Measurements from ENCODE around the gene GGT6.

The GGT6 gene

GRCh38 chr17:4529533-4530152 lies 30.7 kb downstream of the GGT6 start:
- no peaks in the 10 kb centered on the region for H3K27me3 ChIP-seq
- no peak overlapping the region for H3K9ac ChIP-seq
- H3K9me3 ChIP-seq, result no peaks in the 10 kb centered on the region
- H3K27ac ChIP-seq, result 0 out of 2 replicates have a peak overlapping the region, but pooled peaks have one; percentile 2
- peaks cover 70% of the 10 kb centered on the region for H3K4me1 ChIP-seq
- peaks cover 17% of the 10 kb centered on the region; the same call in 1 of the 2 replicates for H3K36me3 ChIP-seq
- H4K20me1 ChIP-seq, result peaks cover 12% of the 10 kb centered on the region; the same call in 1 of the 2 replicates
- H3K4me3 ChIP-seq, result no peak overlapping the region
- no peak for TF ChIP-seq Cebpa-rat (IDR thresholded peaks at IDR 0.05)
- peak overlapping the region; percentile 34 for H3K4me2 ChIP-seq

GRCh38 chr17:4527566-4528125 lies 32.7 kb downstream of the GGT6 start:
- 0 out of 2 replicates have a peak, but pooled peaks cover under 1% of the 10 kb centered on the region for H4K20me1 ChIP-seq
- peaks cover 11% of the 10 kb centered on the region; the same call in 1 of the 2 replicates for H3K36me3 ChIP-seq
- H3K9ac ChIP-seq, result no peak overlapping the region
- no peak overlapping the region for H3K4me2 ChIP-seq
- TF ChIP-seq Cebpa-rat (IDR thresholded peaks at IDR 0.05), result no peak
- no peaks in the 10 kb centered on the region for H3K27me3 ChIP-seq
- peaks cover 71% of the 10 kb centered on the region for H3K4me1 ChIP-seq
- no peak overlapping the region for H3K4me3 ChIP-seq
- H3K9me3 ChIP-seq, result no peaks in the 10 kb centered on the region
- H3K27ac ChIP-seq, result no peak overlapping the region

- Histone ChIP-seq H3K36me3 (peaks cover 7% of the 10 kb centered on the region; the same call in 1 of the 2 replicates), H3K27me3 (no peaks in the 10 kb centered on the region), H3K4me2 (no peak overlapping the region), H3K4me3 (no peak overlapping the region), H3K9ac (no peak overlapping the region), H3K9me3 (no peaks in the 10 kb centered on the region), H4K20me1 (no peaks in the 10 kb centered on the region), H3K4me1 (peaks cover 74% of the 10 kb centered on the region), H3K27ac (no peak overlapping the region)
- no peak for TF ChIP-seq Cebpa-rat (IDR thresholded peaks at IDR 0.05)
Observed at GRCh38 chr17:4527134-4527533, 33.2 kb downstream of the GGT6 start.

GRCh38 chr17:4525691-4526397 lies 34.5 kb downstream of the GGT6 start:
- no peaks in the 10 kb centered on the region for H3K9me3 ChIP-seq
- H3K4me1 ChIP-seq, result peaks cover 75% of the 10 kb centered on the region
- no peak overlapping the region for H3K27ac ChIP-seq
- no peak overlapping the region for H3K4me2 ChIP-seq
- H4K20me1 ChIP-seq, result no peaks in the 10 kb centered on the region
- 0 out of 2 replicates have a peak, but pooled peaks cover 7% of the 10 kb centered on the region for H3K36me3 ChIP-seq
- no peak overlapping the region for H3K4me3 ChIP-seq
- no peaks in the 10 kb centered on the region for H3K27me3 ChIP-seq
- TF ChIP-seq Cebpa-rat (IDR thresholded peaks at IDR 0.05), result no peak
- no peak overlapping the region for H3K9ac ChIP-seq

GRCh38 chr17:4523946-4524345 lies 36.4 kb downstream of the GGT6 start:
- peak overlapping the region; percentile 90 for H3K4me2 ChIP-seq
- peak overlapping the region; percentile 95 for H3K27ac ChIP-seq
- 0 out of 2 replicates have a peak, but pooled peaks cover 7% of the 10 kb centered on the region for H3K36me3 ChIP-seq
- H3K4me1 ChIP-seq, result peaks cover 80% of the 10 kb centered on the region
- no peak overlapping the region for H3K4me3 ChIP-seq
- no peaks in the 10 kb centered on the region for H3K9me3 ChIP-seq
- peak overlapping the region; percentile 72; the same call in 1 of the 2 replicates for H3K9ac ChIP-seq
- H3K27me3 ChIP-seq, result no peaks in the 10 kb centered on the region
- H4K20me1 ChIP-seq, result no peaks in the 10 kb centered on the region
- no peak for TF ChIP-seq Cebpa-rat (IDR thresholded peaks at IDR 0.05)

GRCh38 chr17:4522661-4523060 lies 37.7 kb downstream of the GGT6 start:
- Histone ChIP-seq H3K9ac (peak overlapping the region; percentile 72), H3K9me3 (no peaks in the 10 kb centered on the region), H4K20me1 (no peaks in the 10 kb centered on the region), H3K4me2 (peak overlapping the region; percentile 90), H3K27ac (peak overlapping the region; percentile 95), H3K4me1 (peaks cover 78% of the 10 kb centered on the region), H3K27me3 (no peaks in the 10 kb centered on the region), H3K36me3 (0 out of 2 replicates have a peak, but pooled peaks cover 7% of the 10 kb centered on the region), H3K4me3 (peak overlapping the region; percentile 21)
- no peak for TF ChIP-seq Cebpa-rat (IDR thresholded peaks at IDR 0.05)

GRCh38 chr17:4520894-4521600 lies 39.3 kb downstream of the GGT6 start:
- peak overlapping the region; percentile 90 for H3K4me2 ChIP-seq
- H3K27me3 ChIP-seq, result no peaks in the 10 kb centered on the region

GRCh38 chr17:4520060-4520893 lies 40.1 kb downstream of the GGT6 start:
- no peaks in the 10 kb centered on the region for H3K27me3 ChIP-seq
- TF ChIP-seq Cebpa-rat (IDR thresholded peaks at IDR 0.05), result no peak
- no peaks in the 10 kb centered on the region for H3K9me3 ChIP-seq
- no peaks in the 10 kb centered on the region for H4K20me1 ChIP-seq
- H3K36me3 ChIP-seq, result no peaks in the 10 kb centered on the region
- no peak overlapping the region for H3K4me3 ChIP-seq
- H3K4me2 ChIP-seq, result peak overlapping the region; percentile 90
- peaks cover 91% of the 10 kb centered on the region for H3K4me1 ChIP-seq
- peak overlapping the region; percentile 81 for H3K9ac ChIP-seq
- peak overlapping the region; percentile 95 for H3K27ac ChIP-seq

More at GRCh38 chr17:4520894-4521600, 39.3 kb downstream of the GGT6 start:
- H3K9me3 ChIP-seq, result no peaks in the 10 kb centered on the region
- H4K20me1 ChIP-seq, result no peaks in the 10 kb centered on the region
- peak overlapping the region; percentile 9; the same call in 1 of the 2 replicates for H3K9ac ChIP-seq
- peak overlapping the region; percentile 95 for H3K27ac ChIP-seq
- H3K4me3 ChIP-seq, result no peak overlapping the region
- H3K4me1 ChIP-seq, result peaks cover 83% of the 10 kb centered on the region
- TF ChIP-seq Cebpa-rat (IDR thresholded peaks at IDR 0.05), result no peak
- 0 out of 2 replicates have a peak, but pooled peaks cover 6% of the 10 kb centered on the region for H3K36me3 ChIP-seq

GRCh38 chr17:4519361-4519788 lies 41.0 kb downstream of the GGT6 start:
- TF ChIP-seq Cebpa-rat (IDR thresholded peaks at IDR 0.05), result no peak
- no peaks in the 10 kb centered on the region for H3K9me3 ChIP-seq
- H3K4me3 ChIP-seq, result peak overlapping the region; percentile 44
- peak overlapping the region; percentile 90 for H3K4me2 ChIP-seq
- peaks cover 91% of the 10 kb centered on the region for H3K4me1 ChIP-seq
- H3K36me3 ChIP-seq, result no peaks in the 10 kb centered on the region
- H3K27me3 ChIP-seq, result no peaks in the 10 kb centered on the region
- H4K20me1 ChIP-seq, result no peaks in the 10 kb centered on the region
- H3K9ac ChIP-seq, result peak overlapping the region; percentile 81
- H3K27ac ChIP-seq, result peak overlapping the region; percentile 95
